DND-41 (cell line): Measurements from ENCODE around the gene GABRB3.

Experiments
- EZH2 ChIP-seq: IDR thresholded peaks from 3 replicates; pipeline ENCODE4 v1.6.1; 2012; ENCODE audit warnings: borderline replicate concordance, low read depth, mild to moderate bottlenecking, moderate library complexity, low read length, inconsistent platforms; ENCODE audit not compliant: severe bottlenecking
- TF ChIP-seq, protein P1 (sequence below): IDR thresholded peaks from 2 replicates; pipeline ENCODE4 v1.5.1; 2012; ENCODE audit warnings: borderline replicate concordance, low read length, moderate library complexity, mild to moderate bottlenecking; ENCODE audit not compliant: poor library complexity, severe bottlenecking; ENCODE audit errors: extremely low read depth

- TF ChIP-seq, protein P1, sequence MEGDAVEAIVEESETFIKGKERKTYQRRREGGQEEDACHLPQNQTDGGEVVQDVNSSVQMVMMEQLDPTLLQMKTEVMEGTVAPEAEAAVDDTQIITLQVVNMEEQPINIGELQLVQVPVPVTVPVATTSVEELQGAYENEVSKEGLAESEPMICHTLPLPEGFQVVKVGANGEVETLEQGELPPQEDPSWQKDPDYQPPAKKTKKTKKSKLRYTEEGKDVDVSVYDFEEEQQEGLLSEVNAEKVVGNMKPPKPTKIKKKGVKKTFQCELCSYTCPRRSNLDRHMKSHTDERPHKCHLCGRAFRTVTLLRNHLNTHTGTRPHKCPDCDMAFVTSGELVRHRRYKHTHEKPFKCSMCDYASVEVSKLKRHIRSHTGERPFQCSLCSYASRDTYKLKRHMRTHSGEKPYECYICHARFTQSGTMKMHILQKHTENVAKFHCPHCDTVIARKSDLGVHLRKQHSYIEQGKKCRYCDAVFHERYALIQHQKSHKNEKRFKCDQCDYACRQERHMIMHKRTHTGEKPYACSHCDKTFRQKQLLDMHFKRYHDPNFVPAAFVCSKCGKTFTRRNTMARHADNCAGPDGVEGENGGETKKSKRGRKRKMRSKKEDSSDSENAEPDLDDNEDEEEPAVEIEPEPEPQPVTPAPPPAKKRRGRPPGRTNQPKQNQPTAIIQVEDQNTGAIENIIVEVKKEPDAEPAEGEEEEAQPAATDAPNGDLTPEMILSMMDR: no peak
- no peak for TF ChIP-seq EZH2
Observed at GRCh38 chr15:26686547-26687187, 86.2 kb downstream of the GABRB3 start.
